Measurements from ENCODE around the gene TYRO3.

The TYRO3 gene

DNA sequence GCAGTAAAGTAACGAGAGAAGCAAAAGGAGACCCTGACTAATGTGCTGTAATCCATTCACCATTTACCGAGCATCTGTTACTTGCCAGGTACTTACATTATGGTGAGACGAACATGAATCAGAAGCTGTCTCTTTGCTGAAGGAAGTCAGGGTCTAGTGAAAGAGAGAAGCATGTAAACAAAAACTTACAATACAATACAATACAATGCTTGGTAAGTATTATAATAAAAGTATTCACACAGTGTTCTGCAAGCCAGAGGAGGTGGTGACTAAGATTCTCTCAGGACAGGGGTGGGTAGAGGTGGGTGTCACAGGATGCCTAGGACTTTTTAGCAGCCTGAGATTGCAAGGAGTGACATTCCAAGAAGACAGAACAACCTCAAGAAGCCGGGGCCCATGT, 51.0 kb downstream of the TYRO3 start:
- no peak overlapping the region for H3K4me3 ChIP-seq (ENCODE audit: low read depth, low read length)
- no peak for TF ChIP-seq CTCF (IDR thresholded peaks at IDR 0.05; ENCODE audit: low read depth, low read length, missing control alignments)
- DNase-seq (ENCODE audit: low read depth), result no peak

DNA sequence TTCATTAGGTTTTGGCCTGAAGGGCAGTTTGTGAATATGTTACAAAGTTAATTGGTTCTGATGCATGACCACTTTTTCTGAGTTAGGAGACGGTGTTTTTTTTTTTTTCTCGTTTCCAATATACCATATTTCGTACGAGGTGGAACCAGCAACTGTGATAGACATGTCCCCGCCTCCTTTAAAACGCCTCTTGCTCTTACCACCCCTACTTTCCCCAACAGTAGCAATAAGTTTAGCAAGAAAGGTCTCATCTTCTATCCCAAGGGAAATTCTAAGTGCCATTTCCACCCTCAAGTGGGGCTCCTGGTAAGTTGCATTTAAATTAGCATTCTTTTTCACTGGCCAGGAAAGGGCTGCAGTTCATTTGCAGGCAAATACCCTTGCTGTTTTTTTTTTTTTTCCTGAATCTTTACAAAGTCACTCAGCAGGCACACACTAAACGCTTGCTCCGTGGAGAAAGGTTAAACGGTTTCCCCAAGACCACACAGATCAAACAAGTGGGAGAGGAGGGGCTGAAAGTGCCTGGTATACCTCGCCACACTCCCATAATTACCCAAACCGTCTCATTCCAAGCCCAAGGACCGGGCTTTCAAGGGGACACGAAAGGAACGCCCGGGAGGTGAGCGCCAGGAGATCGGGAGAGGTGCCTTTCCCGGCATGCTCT, 61.7 kb downstream of the TYRO3 start:
- DNase-seq (ENCODE audit: low read depth), result no peak
- TF ChIP-seq CTCF (IDR thresholded peaks at IDR 0.05; ENCODE audit: low read depth, low read length, missing control alignments), result no peak

GRCh38 chr15:41621200-41622193, 62.5 kb downstream of the TYRO3 start:
- peak overlapping the region; percentile 36 for H3K4me3 ChIP-seq (ENCODE audit: low read depth, low read length)
- peak; percentile 37 for DNase-seq (ENCODE audit: low read depth)
- TF ChIP-seq CTCF (IDR thresholded peaks at IDR 0.05; ENCODE audit: low read depth, low read length, missing control alignments), result no peak

More for the DNA sequence above, 61.7 kb downstream of the TYRO3 start:
- H3K4me3 ChIP-seq (ENCODE audit: low read depth, low read length), result peak overlapping the region; percentile 36

- no peak for TF ChIP-seq CTCF (IDR thresholded peaks at IDR 0.05; ENCODE audit: low read depth, low read length, missing control alignments)
- DNase-seq (ENCODE audit: low read depth), result no peak
- H3K4me3 ChIP-seq (ENCODE audit: low read depth, low read length), result no peak overlapping the region
Observed at GRCh38 chr15:41622901-41623300, 63.9 kb downstream of the TYRO3 start.

- no peak for TF ChIP-seq CTCF (IDR thresholded peaks at IDR 0.05; ENCODE audit: low read depth, low read length, missing control alignments)
- no peak overlapping the region for H3K4me3 ChIP-seq (ENCODE audit: low read depth, low read length)
- DNase-seq (ENCODE audit: low read depth), result no peak
Observed at GRCh38 chr15:41627203-41627602, 68.2 kb downstream of the TYRO3 start.

DNA sequence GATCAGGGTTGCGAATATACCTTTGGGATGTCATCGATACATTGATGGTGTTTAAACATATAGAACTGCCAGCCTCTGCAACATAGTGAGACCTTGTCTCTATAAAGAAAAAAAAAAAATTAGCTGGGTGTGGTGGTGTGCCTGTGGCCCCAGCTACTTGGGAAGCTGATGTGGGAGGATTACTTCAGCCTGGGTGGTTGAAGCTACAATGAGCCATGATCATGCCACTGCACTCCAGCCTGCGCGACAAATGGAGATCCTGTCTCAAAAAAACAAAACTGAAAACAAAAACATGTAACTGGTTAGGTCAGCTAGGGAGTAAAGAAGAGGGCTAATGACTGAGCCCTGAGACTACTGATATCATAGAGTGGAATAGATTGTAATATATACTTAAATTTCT, 70.5 kb downstream of the TYRO3 start:
- TF ChIP-seq CTCF (IDR thresholded peaks at IDR 0.05; ENCODE audit: low read depth, low read length, missing control alignments), result no peak
- DNase-seq (ENCODE audit: low read depth), result no peak
- no peak overlapping the region for H3K4me3 ChIP-seq (ENCODE audit: low read depth, low read length)

All from GM12864 (cell line).